Fibroblast of the aortic adventitia (primary cell): Measurements from ENCODE around the gene PLOD3. TPM values are rescaled to one million over a fixed set of nuclear protein-coding genes. Genes with fewer than 3 reads are reported as not detected.

Experiments used
- DNase-seq: peaks from one replicate; pipeline ENCODE4 v3.0.0-alpha.2; 2010; ENCODE audit warnings: low read depth
- H3K4me3 ChIP-seq: 2 replicates; pipeline ENCODE4 v1.5.1; 2011; ENCODE audit warnings: low read depth, mild to moderate bottlenecking, control low read depth, low read length, moderate library complexity
- CTCF ChIP-seq: IDR thresholded peaks from 2 replicates; pipeline ENCODE4 v1.5.1; 2011; ENCODE audit warnings: mild to moderate bottlenecking, low read length, control low read depth, inconsistent platforms; ENCODE audit not compliant: insufficient read depth
- total RNA-seq: library from RNA; depleted of rRNA; stranded (reverse); fragments of >200 nt; gene quantifications from 2 replicates; pipeline ENCODE4 v1.2.3, GENCODE V29; 2012; ENCODE audit warnings: low replicate concordance

The PLOD3 gene
- total RNA-seq, 1 donor, result 45.5 TPM

- DNase-seq, result no peak
- TF ChIP-seq CTCF, result no peak
- no peak overlapping the region for H3K4me3 ChIP-seq
Observed at GRCh38 chr7:101186844-101187428, 30.4 kb downstream of the PLOD3 start.

- no peak overlapping the region for H3K4me3 ChIP-seq
- no peak for DNase-seq
- no peak for TF ChIP-seq CTCF
Observed at GRCh38 chr7:101186194-101186593, 31.2 kb downstream of the PLOD3 start.

GRCh38 chr7:101185258-101185839 is 32.0 kb downstream of the PLOD3 start:
- TF ChIP-seq CTCF, result no peak
- no peak overlapping the region for H3K4me3 ChIP-seq
- peak; percentile 25 for DNase-seq

GRCh38 chr7:101180130-101180755 is 37.1 kb downstream of the PLOD3 start, which contains the start of gene NAT16:
NAT16 (minus strand) TSS chr7:101180293; CDS start chr7:101174807, 5,486 bp downstream.
- TF ChIP-seq CTCF, result no peak
- H3K4me3 ChIP-seq, result no peak within 1 kb of the TSS
- DNase-seq, result no peak

- TF ChIP-seq CTCF, result no peak
- no peak for DNase-seq
- H3K4me3 ChIP-seq, result no peak overlapping the region
Observed at GRCh38 chr7:101179713-101180112, 37.7 kb downstream of the PLOD3 start.

GRCh38 chr7:101179117-101179516 is 38.3 kb downstream of the PLOD3 start:
- H3K4me3 ChIP-seq, result no peak overlapping the region
- TF ChIP-seq CTCF, result no peak
- DNase-seq, result no peak
